ENCODE data around the gene M6PR.

M6PR gene

GRCh38 chr12:8960176-8960575 lies 10.7 kb upstream of the M6PR start:
- H3K4me3 ChIP-seq (ENCODE audit: severe bottlenecking): no peak overlapping the region
- ATAC-seq (ENCODE audit: low read depth) (no peak), DNase-seq (ENCODE audit: low spot score) (no peak)
- H3K36me3 ChIP-seq (ENCODE audit: low read depth): no peaks in the 10 kb centered on the region
- H3K27ac ChIP-seq (ENCODE audit: poor library complexity, severe bottlenecking): no peak overlapping the region
- no peaks in the 10 kb centered on the region for H3K9me3 ChIP-seq (ENCODE audit: severe bottlenecking)
- TF ChIP-seq, protein P1, sequence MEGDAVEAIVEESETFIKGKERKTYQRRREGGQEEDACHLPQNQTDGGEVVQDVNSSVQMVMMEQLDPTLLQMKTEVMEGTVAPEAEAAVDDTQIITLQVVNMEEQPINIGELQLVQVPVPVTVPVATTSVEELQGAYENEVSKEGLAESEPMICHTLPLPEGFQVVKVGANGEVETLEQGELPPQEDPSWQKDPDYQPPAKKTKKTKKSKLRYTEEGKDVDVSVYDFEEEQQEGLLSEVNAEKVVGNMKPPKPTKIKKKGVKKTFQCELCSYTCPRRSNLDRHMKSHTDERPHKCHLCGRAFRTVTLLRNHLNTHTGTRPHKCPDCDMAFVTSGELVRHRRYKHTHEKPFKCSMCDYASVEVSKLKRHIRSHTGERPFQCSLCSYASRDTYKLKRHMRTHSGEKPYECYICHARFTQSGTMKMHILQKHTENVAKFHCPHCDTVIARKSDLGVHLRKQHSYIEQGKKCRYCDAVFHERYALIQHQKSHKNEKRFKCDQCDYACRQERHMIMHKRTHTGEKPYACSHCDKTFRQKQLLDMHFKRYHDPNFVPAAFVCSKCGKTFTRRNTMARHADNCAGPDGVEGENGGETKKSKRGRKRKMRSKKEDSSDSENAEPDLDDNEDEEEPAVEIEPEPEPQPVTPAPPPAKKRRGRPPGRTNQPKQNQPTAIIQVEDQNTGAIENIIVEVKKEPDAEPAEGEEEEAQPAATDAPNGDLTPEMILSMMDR (IDR thresholded peaks at IDR 0.05; ENCODE audit: poor library complexity, severe bottlenecking): no peak
- H3K27me3 ChIP-seq (ENCODE audit: insufficient read depth, poor library complexity, severe bottlenecking): no peaks in the 10 kb centered on the region
- no peaks in the 10 kb centered on the region for H3K4me1 ChIP-seq (ENCODE audit: insufficient read depth, poor library complexity, severe bottlenecking)

DNA sequence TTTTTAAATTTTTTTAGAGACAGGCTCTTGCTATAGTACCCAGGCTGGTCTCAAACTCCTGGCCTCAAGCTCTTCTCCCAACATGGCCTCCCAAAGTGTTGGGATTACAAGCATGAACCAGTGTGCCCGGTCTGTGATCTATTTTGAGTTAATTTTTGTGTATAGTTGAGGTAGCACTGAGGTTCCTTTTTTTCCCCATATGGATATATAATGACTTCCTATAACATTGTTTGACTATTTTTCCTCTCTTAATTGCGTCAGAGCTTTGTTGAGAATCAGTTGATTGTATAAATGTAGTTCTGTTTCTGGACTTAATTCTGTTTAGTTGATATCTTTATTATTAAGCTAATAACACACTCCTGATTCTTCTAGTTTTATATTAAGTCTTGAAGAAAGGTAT lies 8.6 kb upstream of the M6PR start:
- no peaks in the 10 kb centered on the region for H3K9me3 ChIP-seq (ENCODE audit: severe bottlenecking)
- DNase-seq (ENCODE audit: low spot score) (no peak), ATAC-seq (ENCODE audit: low read depth) (no peak)
- H3K4me1 ChIP-seq (ENCODE audit: insufficient read depth, poor library complexity, severe bottlenecking): no peaks in the 10 kb centered on the region
- no peaks in the 10 kb centered on the region for H3K36me3 ChIP-seq (ENCODE audit: low read depth)
- H3K27me3 ChIP-seq (ENCODE audit: insufficient read depth, poor library complexity, severe bottlenecking): no peaks in the 10 kb centered on the region
- no peak overlapping the region for H3K4me3 ChIP-seq (ENCODE audit: severe bottlenecking)
- no peak overlapping the region for H3K27ac ChIP-seq (ENCODE audit: poor library complexity, severe bottlenecking)
- TF ChIP-seq, protein P1 (IDR thresholded peaks at IDR 0.05; ENCODE audit: poor library complexity, severe bottlenecking): no peak

- Histone ChIP-seq H3K36me3 (ENCODE audit: low read depth) (no peaks in the 10 kb centered on the region), H3K4me3 (ENCODE audit: severe bottlenecking) (no peak overlapping the region), H3K4me1 (ENCODE audit: insufficient read depth, poor library complexity, severe bottlenecking) (no peaks in the 10 kb centered on the region), H3K27ac (ENCODE audit: poor library complexity, severe bottlenecking) (no peak overlapping the region), H3K9me3 (ENCODE audit: severe bottlenecking) (no peaks in the 10 kb centered on the region), H3K27me3 (ENCODE audit: insufficient read depth, poor library complexity, severe bottlenecking) (no peaks in the 10 kb centered on the region)
- ATAC-seq (ENCODE audit: low read depth): no peak
- TF ChIP-seq, protein P1 (IDR thresholded peaks at IDR 0.05; ENCODE audit: poor library complexity, severe bottlenecking): no peak
- no peak for DNase-seq (ENCODE audit: low spot score)
Measured at GRCh38 chr12:8957561-8957960, 8.1 kb upstream of the M6PR start.

GRCh38 chr12:8956772-8957171 lies 7.3 kb upstream of the M6PR start:
- H3K27me3 ChIP-seq (ENCODE audit: insufficient read depth, poor library complexity, severe bottlenecking): no peaks in the 10 kb centered on the region
- no peaks in the 10 kb centered on the region for H3K9me3 ChIP-seq (ENCODE audit: severe bottlenecking)
- no peaks in the 10 kb centered on the region for H3K4me1 ChIP-seq (ENCODE audit: insufficient read depth, poor library complexity, severe bottlenecking)
- no peak overlapping the region for H3K27ac ChIP-seq (ENCODE audit: poor library complexity, severe bottlenecking)
- H3K4me3 ChIP-seq (ENCODE audit: severe bottlenecking): no peak overlapping the region
- TF ChIP-seq, protein P1 (IDR thresholded peaks at IDR 0.05; ENCODE audit: poor library complexity, severe bottlenecking): no peak
- DNase-seq (ENCODE audit: low spot score): no peak
- H3K36me3 ChIP-seq (ENCODE audit: low read depth): no peaks in the 10 kb centered on the region
- ATAC-seq (ENCODE audit: low read depth): no peak

- Histone ChIP-seq H3K4me3 (ENCODE audit: severe bottlenecking) (no peak overlapping the region), H3K27ac (ENCODE audit: poor library complexity, severe bottlenecking) (no peak overlapping the region), H3K9me3 (ENCODE audit: severe bottlenecking) (no peaks in the 10 kb centered on the region), H3K4me1 (ENCODE audit: insufficient read depth, poor library complexity, severe bottlenecking) (no peaks in the 10 kb centered on the region), H3K36me3 (ENCODE audit: low read depth) (no peaks in the 10 kb centered on the region), H3K27me3 (ENCODE audit: insufficient read depth, poor library complexity, severe bottlenecking) (no peaks in the 10 kb centered on the region)
- no peak for DNase-seq (ENCODE audit: low spot score)
- ATAC-seq (ENCODE audit: low read depth): no peak
- TF ChIP-seq, protein P1 (IDR thresholded peaks at IDR 0.05; ENCODE audit: poor library complexity, severe bottlenecking): no peak
Measured at GRCh38 chr12:8956073-8956472, 6.6 kb upstream of the M6PR start.

All from RWPE2 (cell line).